ES-I3 (cell line): Measurements from ENCODE around the gene ABHD5.

ENCODE experiments used
- H3K36me3 ChIP-seq: 2 replicates; pipeline ENCODE4 v1.6.1; 2013; ENCODE audit warnings: mild to moderate bottlenecking, low read length, control low read depth, moderate library complexity; ENCODE audit not compliant: insufficient read depth
- H3K4me1 ChIP-seq: 2 replicates; pipeline ENCODE4 v1.6.1; 2013; ENCODE audit warnings: mild to moderate bottlenecking, control low read depth, low read length; ENCODE audit not compliant: insufficient read depth
- H3K9ac ChIP-seq: 2 replicates; pipeline ENCODE4 v1.6.1; 2013; ENCODE audit warnings: low read depth, mild to moderate bottlenecking, low read length, moderate library complexity
- H3K9me3 ChIP-seq: 2 replicates; pipeline ENCODE4 v1.6.1; 2013; ENCODE audit warnings: mild to moderate bottlenecking, low read length, moderate library complexity; ENCODE audit not compliant: control insufficient read depth, insufficient read depth

Gene ABHD5

GRCh38 chr3:43691120-43691995 is 620 bp downstream of the ABHD5 start:
- Histone ChIP-seq H3K9me3 (no peaks in the 10 kb centered on the region), H3K36me3 (no peaks in the 10 kb centered on the region; the same call in 1 of the 2 replicates), H3K4me1 (peaks cover 28% of the 10 kb centered on the region), H3K9ac (peak overlapping the region; percentile 67)

GRCh38 chr3:43692085-43692855 is 1.5 kb downstream of the ABHD5 start:
- no peaks in the 10 kb centered on the region; the same call in 1 of the 2 replicates for H3K36me3 ChIP-seq
- H3K4me1 ChIP-seq: peaks cover 35% of the 10 kb centered on the region
- H3K9me3 ChIP-seq: no peaks in the 10 kb centered on the region
- peak overlapping the region; percentile 67; the same call in 1 of the 2 replicates for H3K9ac ChIP-seq

GRCh38 chr3:43692971-43693370 is 2.2 kb downstream of the ABHD5 start:
- no peaks in the 10 kb centered on the region for H3K9me3 ChIP-seq
- peaks cover 35% of the 10 kb centered on the region for H3K4me1 ChIP-seq
- H3K9ac ChIP-seq: no peak overlapping the region
- H3K36me3 ChIP-seq: no peaks in the 10 kb centered on the region; the same call in 1 of the 2 replicates

GRCh38 chr3:43693594-43693993 is 2.9 kb downstream of the ABHD5 start:
- H3K4me1 ChIP-seq: peaks cover 35% of the 10 kb centered on the region
- no peak overlapping the region for H3K9ac ChIP-seq
- H3K9me3 ChIP-seq: no peaks in the 10 kb centered on the region
- H3K36me3 ChIP-seq: no peaks in the 10 kb centered on the region; the same call in 1 of the 2 replicates

GRCh38 chr3:43695443-43695842 is 4.7 kb downstream of the ABHD5 start:
- no peaks in the 10 kb centered on the region for H3K36me3 ChIP-seq
- no peak overlapping the region for H3K9ac ChIP-seq

GRCh38 chr3:43695863-43696262 is 5.1 kb downstream of the ABHD5 start:
- H3K36me3 ChIP-seq: no peaks in the 10 kb centered on the region
- H3K9me3 ChIP-seq: no peaks in the 10 kb centered on the region
- H3K4me1 ChIP-seq: peaks cover 28% of the 10 kb centered on the region; the same call in 1 of the 2 replicates
- H3K9ac ChIP-seq: no peak overlapping the region

More at GRCh38 chr3:43695443-43695842, 4.7 kb downstream of the ABHD5 start:
- no peaks in the 10 kb centered on the region for H3K9me3 ChIP-seq
- H3K4me1 ChIP-seq: peaks cover 28% of the 10 kb centered on the region; the same call in 1 of the 2 replicates

- no peaks in the 10 kb centered on the region for H3K9me3 ChIP-seq
- H3K4me1 ChIP-seq: peaks cover 28% of the 10 kb centered on the region; the same call in 1 of the 2 replicates
- H3K36me3 ChIP-seq: no peaks in the 10 kb centered on the region
- H3K9ac ChIP-seq: no peak overlapping the region
Observed at GRCh38 chr3:43696441-43696840, 5.7 kb downstream of the ABHD5 start.

GRCh38 chr3:43696881-43697280 is 6.1 kb downstream of the ABHD5 start:
- Histone ChIP-seq H3K36me3 (no peaks in the 10 kb centered on the region), H3K9me3 (no peaks in the 10 kb centered on the region), H3K4me1 (peaks cover 28% of the 10 kb centered on the region; the same call in 1 of the 2 replicates), H3K9ac (no peak overlapping the region)

GRCh38 chr3:43699864-43700263 is 9.1 kb downstream of the ABHD5 start:
- Histone ChIP-seq H3K9me3 (no peaks in the 10 kb centered on the region), H3K9ac (no peak overlapping the region), H3K36me3 (no peaks in the 10 kb centered on the region), H3K4me1 (peaks cover 15% of the 10 kb centered on the region; the same call in 1 of the 2 replicates)

GRCh38 chr3:43704697-43705096 is 14.0 kb downstream of the ABHD5 start:
- Histone ChIP-seq H3K4me1 (no peaks in the 10 kb centered on the region), H3K9me3 (no peaks in the 10 kb centered on the region), H3K36me3 (no peaks in the 10 kb centered on the region), H3K9ac (no peak overlapping the region)

- Histone ChIP-seq H3K36me3 (no peaks in the 10 kb centered on the region), H3K9ac (no peak overlapping the region), H3K4me1 (no peaks in the 10 kb centered on the region), H3K9me3 (no peaks in the 10 kb centered on the region)
Observed at GRCh38 chr3:43706342-43706741, 15.6 kb downstream of the ABHD5 start.

- Histone ChIP-seq H3K4me1 (no peaks in the 10 kb centered on the region), H3K9ac (no peak overlapping the region), H3K36me3 (peaks cover 5% of the 10 kb centered on the region; the same call in 1 of the 2 replicates), H3K9me3 (no peaks in the 10 kb centered on the region)
Observed at GRCh38 chr3:43707266-43707665, 16.5 kb downstream of the ABHD5 start.

- Histone ChIP-seq H3K4me1 (no peaks in the 10 kb centered on the region), H3K36me3 (peaks cover 5% of the 10 kb centered on the region), H3K9me3 (no peaks in the 10 kb centered on the region), H3K9ac (no peak overlapping the region)
Observed at GRCh38 chr3:43707998-43708397, 17.3 kb downstream of the ABHD5 start.

GRCh38 chr3:43709022-43709421 is 18.3 kb downstream of the ABHD5 start:
- no peaks in the 10 kb centered on the region for H3K9me3 ChIP-seq
- H3K4me1 ChIP-seq: no peaks in the 10 kb centered on the region
- H3K36me3 ChIP-seq: peaks cover 5% of the 10 kb centered on the region
- no peak overlapping the region for H3K9ac ChIP-seq
